HepG2 (cell line): ENCODE data around the gene RYR2. TPM values are rescaled to one million over a fixed set of nuclear protein-coding genes. Genes with fewer than 3 reads are reported as not detected.

Experiments
- ATAC-seq: fragments of 200-7000 bp; cut with Tn5 transposase; 3 replicates; pipeline ENCODE4 v1.9.1; 2020; ENCODE audit warnings: mild to moderate bottlenecking, moderate library complexity
- BruUV-seq: library from RNA; stranded (reverse); fragments of 400-500 nt; replicated peaks from 2 replicates; lab custom pipeline; 2021; lab: Mats Ljungman, UMichigan
- CTCF ChIA-PET: fragments of 300-600 bp; formaldehyde crosslinking; extraction: SDS; loops from one replicate; lab custom pipeline; 2021; ENCODE audit warnings: low total read pairs, inconsistent platforms, low intra/inter-chr PET ratio; lab: Yijun Ruan, JAX
- POLR2A ChIA-PET: fragments of 350-600 bp; sonication (Branson Sonifier 250); formaldehyde crosslinking; loops from one replicate; lab custom pipeline; 2020; ENCODE audit warnings: antibody characterized with exemption, inconsistent platforms; lab: Yijun Ruan, JAX
- DNase-seq: peaks from one replicate; pipeline ENCODE4 v3.0.0-alpha.2; 2015; ENCODE audit warnings: low spot score
- FAIRE-seq: peaks from 3 replicates; lab custom pipeline; 2011; peaks lifted over from hg19 to GRCh38; lab: Jason Lieb, UNC
- H2AFZ ChIP-seq: one replicate; pipeline ENCODE4 v1.6.1; 2011; ENCODE audit warnings: low read length, inconsistent platforms
- H3K27ac ChIP-seq: fragments of 300-600 bp; 3 replicates; pipeline ENCODE4 v1.8.0; 2011; ENCODE audit warnings: mixed run types, mild to moderate bottlenecking, mixed read lengths, low read length, inconsistent platforms; ENCODE audit not compliant: insufficient read depth; ENCODE audit errors: extremely low read length
- H3K27me3 ChIP-seq, 2 experiments: fragments of 200-600 bp in 1 of 2; 2 replicates in 1 of 2; 3 replicates in 1 of 2; pipeline versions ENCODE4 v1.6.0 to v1.8.0; 2011; ENCODE audit warnings: low read length in 2 of 2, mild to moderate bottlenecking in 2 of 2, moderate library complexity in 2 of 2, inconsistent platforms in 1 of 2; ENCODE audit not compliant: insufficient read depth in 2 of 2, control insufficient read depth in 1 of 2
- H3K36me3 ChIP-seq, 2 experiments: fragments of 200-600 bp in 1 of 2; replicated peaks in 1 of 2; 2 replicates in 1 of 2; 3 replicates in 1 of 2; pipeline versions ENCODE4 v1.5.1 to v1.8.0; 2011; ENCODE audit warnings: low read length in 2 of 2, inconsistent platforms in 1 of 2; ENCODE audit not compliant: insufficient read depth in 2 of 2, control insufficient read depth in 1 of 2
- H3K4me1 ChIP-seq: 2 replicates; pipeline ENCODE4 v1.5.1; 2012; ENCODE audit warnings: low read length, inconsistent platforms; ENCODE audit not compliant: insufficient read depth
- H3K4me2 ChIP-seq: 2 replicates; pipeline ENCODE4 v1.6.0; 2011; ENCODE audit warnings: low read depth, low read length, inconsistent platforms
- H3K4me3 ChIP-seq, 3 experiments: fragments of 200-600 bp in 1 of 3; sonication (generic), shearing (Covaris generic) in 1 of 3; replicated peaks in 1 of 3; 2 replicates each; pipeline ENCODE4 v1.5.1; 2011 to 2016; ENCODE audit warnings: low read length in 3 of 3, inconsistent platforms in 2 of 3, low read depth in 2 of 3, mild to moderate bottlenecking in 2 of 3, control low read depth in 1 of 3, mixed read lengths in 1 of 3; ENCODE audit not compliant: insufficient read depth in 1 of 3
- H3K79me2 ChIP-seq: one replicate; pipeline ENCODE4 v1.6.1; 2011; ENCODE audit warnings: low read length, inconsistent platforms; ENCODE audit not compliant: insufficient read depth
- H3K9ac ChIP-seq: 2 replicates; pipeline ENCODE4 v1.6.0; 2011; ENCODE audit warnings: mild to moderate bottlenecking, low read depth, low read length, inconsistent platforms; ENCODE audit not compliant: insufficient read depth
- H3K9me3 ChIP-seq: 2 replicates; pipeline ENCODE4 v1.5.1; 2012; ENCODE audit warnings: mild to moderate bottlenecking, low read length
- H4K20me1 ChIP-seq: 2 replicates; pipeline ENCODE4 v1.6.0; 2011; ENCODE audit warnings: inconsistent platforms, mild to moderate bottlenecking, low read length, moderate library complexity; ENCODE audit not compliant: insufficient read depth
- FOXJ3 ChIP-seq: sonication (generic); formaldehyde crosslinking; IDR thresholded peaks from 2 replicates; pipeline ENCODE4 v1.4.0; 2020; ENCODE audit warnings: missing genetic modification reagents, mild to moderate bottlenecking, borderline replicate concordance
- GATAD2A ChIP-seq: IDR thresholded peaks from 2 replicates; pipeline ENCODE4 v1.6.1; 2016
- GPN1 ChIP-seq: sonication (generic); formaldehyde crosslinking; IDR thresholded peaks from 2 replicates; pipeline ENCODE4 v1.5.1; 2020; ENCODE audit warnings: missing genetic modification reagents, borderline replicate concordance
- MZF1 ChIP-seq: sonication (generic); formaldehyde crosslinking; IDR thresholded peaks from 2 replicates; pipeline ENCODE4 v1.8.1; 2023; ENCODE audit warnings: mild to moderate bottlenecking, missing genetic modification reagents, borderline replicate concordance
- PHF5A ChIP-seq: IDR thresholded peaks from one replicate; pipeline ENCODE4 v1.6.1; 2018; ENCODE audit warnings: low read depth, missing genetic modification reagents; ENCODE audit not compliant: unreplicated experiment
- TAF15 ChIP-seq: fragments of 200-400 bp; formaldehyde crosslinking; IDR thresholded peaks from one replicate; pipeline ENCODE4 v1.6.1; 2018; ENCODE audit warnings: mild to moderate bottlenecking, low read depth, low read length; ENCODE audit not compliant: poor library complexity, severe bottlenecking
- TSC22D2 ChIP-seq: sonication (generic); formaldehyde crosslinking; IDR thresholded peaks from 2 replicates; pipeline ENCODE4 v1.5.1; 2020; ENCODE audit warnings: missing genetic modification reagents, mild to moderate bottlenecking, borderline replicate concordance
- ZIK1 ChIP-seq: sonication (generic); formaldehyde crosslinking; IDR thresholded peaks from 2 replicates; pipeline ENCODE4 v1.5.0; 2020; ENCODE audit warnings: mild to moderate bottlenecking, low read depth, missing genetic modification reagents, borderline replicate concordance
- ZNF362 ChIP-seq: sonication (generic); formaldehyde crosslinking; IDR thresholded peaks from 2 replicates; pipeline ENCODE4 v1.4.0; 2020; ENCODE audit warnings: missing genetic modification reagents, mild to moderate bottlenecking, borderline replicate concordance
- ZNF556 ChIP-seq: sonication (generic); formaldehyde crosslinking; IDR thresholded peaks from 2 replicates; pipeline ENCODE4 v1.4.0; 2020; ENCODE audit warnings: mild to moderate bottlenecking, missing genetic modification reagents, borderline replicate concordance
- ZNF616 ChIP-seq: sonication (generic); formaldehyde crosslinking; IDR thresholded peaks from 2 replicates; pipeline ENCODE4 v1.5.0; 2020; ENCODE audit warnings: low read depth, mild to moderate bottlenecking, missing genetic modification reagents
- ZNF687 ChIP-seq: sonication (generic); formaldehyde crosslinking; IDR thresholded peaks from 2 replicates; pipeline ENCODE4 v1.5.1; 2020; ENCODE audit warnings: mild to moderate bottlenecking, missing genetic modification reagents, moderate library complexity
- WGBS: methylation state at CpG from one replicate; pipeline ENCODE4 v1.1.6; 2017; ENCODE audit warnings: low lambda C conversion rate; 5-methylcytosine and 5-hydroxymethylcytosine counted together
- in situ Hi-C: cut with HindIII; loops from 2 replicates; pipeline ENCODE4 v1.10.0; 2017; ENCODE audit warnings: low pct_unique_long_range_greater_than_20kb; ENCODE audit not compliant: extremely low pct_ligation_motif_present
- intact Hi-C: fragments of 100-400 bp; cut with micrococcal nuclease; formaldehyde crosslinking; loops from one replicate; pipeline ENCODE4 v1.10.0; 2022; ENCODE audit not compliant: unreplicated experiment
- polyA plus RNA-seq, 8 experiments: library from polyadenylated mRNA; depleted of rRNA in 3 of 8; stranded (reverse) in 7 of 8; unstranded in 1 of 8; fragments of >200 nt; fragmentation: Illumina TruSeq in 4 of 8; extraction: Trizol in 4 of 8; gene quantifications; 2 replicates each; pipeline versions ENCODE4 v1.2.1 to v1.2.3, GENCODE V29; 2011 to 2016; ENCODE audit warnings: low read depth in 4 of 8, missing spikeins in 1 of 8, mixed read lengths in 1 of 8; ENCODE audit not compliant: insufficient read depth in 1 of 8
- total RNA-seq, 5 experiments: library from RNA; depleted of rRNA; stranded (reverse); fragments of >200 nt; fragmentation: Illumina TruSeq; extraction: Trizol; gene quantifications; 2 replicates each; pipeline ENCODE4 v1.2.3, GENCODE V29; 2016; ENCODE audit warnings: low read depth in 1 of 5

The RYR2 gene
- total and polyA plus RNA-seq, 2 of the 13 experiments (the other 11 are each of a cell fraction or from before 2014, with no cell fraction given), result not detected

- in situ Hi-C loops (no loop called here), intact Hi-C loops (no loop called here)
- POLR2A ChIA-PET, result no interaction called here
Observed at GRCh38 chr1:237154157-237154556, 112.2 kb downstream of the RYR2 start.

More at GRCh38 chr1:237154157-237154556, 112.2 kb downstream of the RYR2 start:
- no peak for ATAC-seq
- Histone ChIP-seq H3K4me1 (no peaks in the 10 kb centered on the region), H3K4me2 (no peak overlapping the region), H4K20me1 (no peaks in the 10 kb centered on the region), H2AFZ (no peak overlapping the region), H3K36me3 (no peaks in the 10 kb centered on the region), H3K27ac (no peak overlapping the region), H3K4me3 (no peak overlapping the region), H3K79me2 (no peaks in the 10 kb centered on the region), H3K9ac (no peak overlapping the region), H3K9me3 (no peaks in the 10 kb centered on the region), H3K27me3 (no peaks in the 10 kb centered on the region)
- TF ChIP-seq ZNF687 (CRISPR knock-in tag), result no peak
- TF ChIP-seq TSC22D2, result no peak
- TF ChIP-seq GPN1 (CRISPR knock-in tag), result no peak
- no peak for TF ChIP-seq TAF15
- no peak for TF ChIP-seq MZF1 (CRISPR knock-in tag)
- no peak for TF ChIP-seq PHF5A (CRISPR knock-in tag)
- no peak for TF ChIP-seq ZNF556 (CRISPR knock-in tag)
- TF ChIP-seq ZNF362 (CRISPR knock-in tag), result no peak
- no peak for TF ChIP-seq ZNF616 (CRISPR knock-in tag)
- no peak for TF ChIP-seq GATAD2A
- TF ChIP-seq FOXJ3 (CRISPR knock-in tag), result no peak
- TF ChIP-seq ZIK1 (CRISPR knock-in tag), result no peak
- CTCF ChIA-PET, result no interaction called here
- DNase-seq, result no peak
- 27% methylated on average over 5 of the region's 5 CpGs for WGBS
- no peak for FAIRE-seq
- no TSS peak for BruUV-seq
